HEK293T (cell line): ENCODE measurements around the gene ARHGAP6.

Source experiments
- CTCF ChIA-PET: fragments of 350-600 bp; formaldehyde crosslinking; extraction: SDS; loops from one replicate; lab custom pipeline; 2021; ENCODE audit warnings: antibody characterized with exemption, inconsistent platforms; lab: Yijun Ruan, JAX
- POLR2A ChIA-PET: fragments of 350-600 bp; formaldehyde crosslinking; extraction: SDS; loops from one replicate; lab custom pipeline; 2020; ENCODE audit warnings: antibody characterized with exemption, inconsistent platforms; lab: Yijun Ruan, JAX
- DNase-seq: peaks from one replicate; pipeline ENCODE4 v3.0.0; 2012; ENCODE audit warnings: mixed read lengths; ENCODE audit errors: extremely low spot score
- ARNT ChIP-seq: fragments of 450-650 bp; IDR thresholded peaks from 2 replicates; pipeline ENCODE4 v1.6.1; 2017; ENCODE audit warnings: mild to moderate bottlenecking
- BHLHE40 ChIP-seq: fragments of 450-650 bp; IDR thresholded peaks from 2 replicates; pipeline ENCODE4 v1.6.1; 2016; ENCODE audit warnings: mild to moderate bottlenecking, moderate library complexity, borderline replicate concordance
- CTBP1 ChIP-seq: fragments of 450-650 bp; IDR thresholded peaks from 2 replicates; pipeline ENCODE4 v1.6.1; 2016; ENCODE audit warnings: borderline replicate concordance
- ELF4 ChIP-seq: fragments of 450-650 bp; IDR thresholded peaks from 2 replicates; pipeline ENCODE4 v1.6.1; 2017; ENCODE audit warnings: antibody characterized with exemption
- FOXA1 ChIP-seq: fragments of 450-650 bp; IDR thresholded peaks from 2 replicates; pipeline ENCODE4 v1.6.1; 2016; ENCODE audit warnings: mild to moderate bottlenecking
- FOXK2 ChIP-seq: fragments of 450-650 bp; IDR thresholded peaks from 2 replicates; pipeline ENCODE4 v1.6.1; 2016; ENCODE audit warnings: mild to moderate bottlenecking
- FOXM1 ChIP-seq: fragments of 450-650 bp; IDR thresholded peaks from 2 replicates; pipeline ENCODE4 v1.6.1; 2017; ENCODE audit warnings: mild to moderate bottlenecking, borderline replicate concordance
- HDGF ChIP-seq: fragments of 450-650 bp; IDR thresholded peaks from 2 replicates; pipeline ENCODE4 v1.6.1; 2017; ENCODE audit warnings: antibody characterized with exemption, borderline replicate concordance
- L3MBTL2 ChIP-seq: fragments of 450-650 bp; conservative IDR thresholded peaks from 2 replicates; pipeline ENCODE4 v1.6.1; 2016; ENCODE audit warnings: mild to moderate bottlenecking
- LEF1 ChIP-seq: fragments of 450-650 bp; IDR thresholded peaks from 2 replicates; pipeline ENCODE4 v1.6.1; 2017; ENCODE audit warnings: mild to moderate bottlenecking, borderline replicate concordance
- NFRKB ChIP-seq: fragments of 450-650 bp; IDR thresholded peaks from 2 replicates; pipeline ENCODE4 v1.6.1; 2016; ENCODE audit warnings: mild to moderate bottlenecking, moderate library complexity
- SP1 ChIP-seq: fragments of 450-650 bp; IDR thresholded peaks from 2 replicates; pipeline ENCODE4 v1.6.1; 2017
- SUZ12 ChIP-seq: fragments of 450-650 bp; IDR thresholded peaks from 2 replicates; pipeline ENCODE4 v1.6.1; 2016; ENCODE audit warnings: mild to moderate bottlenecking
- TARDBP ChIP-seq: fragments of 450-650 bp; IDR thresholded peaks from 2 replicates; pipeline ENCODE4 v1.6.1; 2016
- ZNF384 ChIP-seq: fragments of 450-650 bp; IDR thresholded peaks from 2 replicates; pipeline ENCODE4 v1.6.1; 2016
- TF ChIP-seq, protein P1 (sequence below): fragments of 450-650 bp; IDR thresholded peaks from 2 replicates; pipeline ENCODE4 v1.6.1; 2016

ARHGAP6 gene

DNA sequence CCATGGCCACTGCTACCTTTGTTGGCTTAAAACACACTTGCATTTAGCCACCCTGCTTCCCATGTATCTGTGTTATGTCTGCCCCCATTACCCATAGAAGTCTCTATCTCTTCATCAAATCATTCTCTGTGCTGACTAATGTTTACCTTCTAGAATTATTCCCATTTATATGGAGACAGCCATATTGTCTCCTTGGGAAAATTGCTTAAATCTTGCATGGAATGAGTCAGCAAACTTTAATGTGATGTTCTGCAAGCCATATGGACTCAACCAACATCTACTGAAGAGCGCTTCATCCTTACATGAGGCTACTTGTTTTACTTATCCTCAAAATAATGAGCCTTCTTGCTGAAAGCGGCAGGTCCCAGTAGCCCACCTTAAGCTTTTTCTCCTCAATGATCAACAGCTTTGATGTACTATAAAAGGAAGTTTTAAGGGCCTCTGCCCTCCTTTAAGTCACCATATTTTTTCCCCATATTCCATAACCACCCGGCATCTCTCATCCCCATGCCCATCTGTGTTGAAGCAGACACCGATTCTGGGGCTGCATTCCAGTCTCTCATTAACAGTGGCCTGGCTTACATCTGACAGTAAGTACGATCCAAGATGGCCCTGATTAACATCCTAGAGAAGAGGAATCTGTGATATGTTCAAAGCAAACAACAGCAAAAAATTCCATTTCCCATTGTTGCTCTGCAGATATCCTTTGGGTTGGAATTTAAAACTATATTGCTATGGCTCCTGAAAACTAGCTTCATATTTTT is 130.4 kb downstream of the ARHGAP6 start:
- no peak for DNase-seq
- POLR2A ChIA-PET = no interaction called here
- TF ChIP-seq HDGF (no peak), FOXM1 (no peak), NFRKB (no peak), SP1 (no peak), TARDBP (no peak), SUZ12 (no peak), FOXA1 (no peak), ARNT (no peak), ELF4 (no peak), FOXK2 (no peak), CTBP1 (no peak), LEF1 (no peak), BHLHE40 (no peak), ZNF384 (no peak), L3MBTL2 (no peak)
- TF ChIP-seq, protein P1, sequence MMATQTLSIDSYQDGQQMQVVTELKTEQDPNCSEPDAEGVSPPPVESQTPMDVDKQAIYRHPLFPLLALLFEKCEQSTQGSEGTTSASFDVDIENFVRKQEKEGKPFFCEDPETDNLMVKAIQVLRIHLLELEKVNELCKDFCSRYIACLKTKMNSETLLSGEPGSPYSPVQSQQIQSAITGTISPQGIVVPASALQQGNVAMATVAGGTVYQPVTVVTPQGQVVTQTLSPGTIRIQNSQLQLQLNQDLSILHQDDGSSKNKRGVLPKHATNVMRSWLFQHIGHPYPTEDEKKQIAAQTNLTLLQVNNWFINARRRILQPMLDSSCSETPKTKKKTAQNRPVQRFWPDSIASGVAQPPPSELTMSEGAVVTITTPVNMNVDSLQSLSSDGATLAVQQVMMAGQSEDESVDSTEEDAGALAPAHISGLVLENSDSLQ = no peak
- CTCF ChIA-PET = no interaction called here

DNA sequence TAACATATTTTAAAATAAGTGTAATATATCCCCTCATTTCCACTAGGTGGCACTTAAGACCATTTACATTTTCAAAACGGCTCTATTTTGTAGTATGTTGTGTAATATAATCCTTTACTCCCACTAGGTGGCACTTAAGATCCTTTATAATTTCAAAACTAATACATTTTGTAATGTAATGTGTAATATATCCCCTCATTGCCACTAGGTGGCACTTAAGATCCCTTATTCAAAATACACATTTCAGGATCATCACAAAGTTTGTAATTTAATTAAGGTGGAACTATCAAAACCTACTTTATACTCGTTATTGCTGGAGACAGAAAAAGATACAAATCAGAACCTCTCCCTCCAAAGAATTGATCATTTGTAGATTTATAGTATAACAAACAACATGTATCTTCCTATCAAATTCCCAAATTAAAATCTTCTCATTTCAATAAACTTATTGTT is 132.5 kb downstream of the ARHGAP6 start:
- peak; percentile 35 for DNase-seq
- ChIA-PET CTCF (no interaction called here), POLR2A (no interaction called here)
- no peak for TF ChIP-seq ELF4
- TF ChIP-seq SUZ12 = no peak
- no peak for TF ChIP-seq ZNF384
- TF ChIP-seq L3MBTL2 = no peak
- TF ChIP-seq HDGF = no peak
- no peak for TF ChIP-seq NFRKB
- TF ChIP-seq FOXK2 = no peak
- TF ChIP-seq SP1 = no peak
- no peak for TF ChIP-seq FOXA1
- TF ChIP-seq BHLHE40 = no peak

DNA sequence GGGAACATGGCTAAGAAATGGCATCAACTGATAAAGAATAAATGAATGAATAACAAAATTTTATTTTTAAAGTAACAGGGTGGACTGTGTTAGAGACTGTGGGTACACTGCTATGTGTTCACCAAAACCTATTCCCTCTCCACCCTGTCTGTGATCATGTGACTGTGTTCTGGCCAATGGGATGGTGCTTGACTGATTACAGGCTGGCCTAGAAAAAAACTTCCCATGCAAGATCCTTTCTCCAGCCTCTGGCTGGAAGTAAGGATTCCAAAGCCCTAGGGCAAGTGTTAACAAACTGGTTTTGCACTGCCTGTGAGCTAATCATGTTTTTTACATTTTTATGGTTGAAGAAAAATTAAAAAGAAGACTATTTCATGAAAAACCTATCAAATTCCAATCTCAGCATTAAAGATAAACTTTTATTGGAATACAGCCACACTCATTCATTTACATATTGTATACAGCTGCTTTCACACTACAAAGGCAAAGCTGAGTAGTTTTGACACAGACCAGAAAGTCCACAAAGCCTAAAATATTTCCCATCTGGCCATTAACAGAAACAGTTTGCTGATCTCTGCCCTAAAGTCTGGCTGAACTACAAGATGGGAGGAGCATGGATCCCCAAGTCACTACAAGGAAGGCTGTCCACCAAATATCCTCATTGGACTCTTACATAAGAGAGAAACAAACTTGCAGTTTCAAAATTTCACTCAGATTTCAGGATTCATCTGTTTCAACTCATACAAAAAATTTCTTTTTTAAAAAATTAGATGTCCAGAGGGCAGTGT is 133.2 kb downstream of the ARHGAP6 start:
- DNase-seq = no peak
- CTCF ChIA-PET = interaction anchor here (0.6 kb wide), 1 partner anchor 191 kb away, joined by 3 read pairs; no protein-coding TSS in a partner anchor
- POLR2A ChIA-PET = no interaction called here
- no peak for TF ChIP-seq SP1
- TF ChIP-seq ARNT = no peak
- no peak for TF ChIP-seq FOXM1

DNA sequence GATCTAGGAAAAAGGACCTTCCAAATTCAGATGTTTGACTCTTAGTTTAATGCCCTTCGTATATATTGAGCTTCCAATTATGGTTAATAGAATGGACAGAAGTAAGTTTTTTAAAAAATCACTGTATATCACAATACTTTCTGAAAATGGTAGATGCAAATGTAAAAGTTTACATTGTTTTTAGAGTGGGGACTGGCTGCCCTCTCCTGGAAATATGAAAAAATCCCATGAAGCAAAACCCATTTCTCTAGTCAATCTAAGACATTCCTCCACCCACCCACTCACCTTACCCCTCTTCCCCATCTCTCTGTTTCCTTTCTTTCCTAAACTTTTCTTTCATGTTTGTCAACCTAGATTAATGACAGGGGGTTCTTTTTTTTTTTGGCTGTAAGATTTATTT is 134.5 kb downstream of the ARHGAP6 start:
- no peak for DNase-seq
- no peak for TF ChIP-seq SUZ12
- no peak for TF ChIP-seq L3MBTL2
- no peak for TF ChIP-seq SP1
- TF ChIP-seq TARDBP = no peak
- TF ChIP-seq ELF4 = no peak
- no peak for TF ChIP-seq ZNF384
- no peak for TF ChIP-seq FOXA1
- no peak for TF ChIP-seq BHLHE40
- TF ChIP-seq NFRKB = no peak
- TF ChIP-seq FOXK2 = no peak
- TF ChIP-seq CTBP1 = no peak
- no peak for TF ChIP-seq FOXM1
- no peak for TF ChIP-seq HDGF
- TF ChIP-seq ARNT = no peak
- TF ChIP-seq, protein P1 = no peak
- no peak for TF ChIP-seq LEF1
- ChIA-PET CTCF (interaction anchor here (1.2 kb wide), 1 partner anchor 256 kb away, joined by 4 read pairs; no protein-coding TSS in a partner anchor), POLR2A (no interaction called here)

DNA sequence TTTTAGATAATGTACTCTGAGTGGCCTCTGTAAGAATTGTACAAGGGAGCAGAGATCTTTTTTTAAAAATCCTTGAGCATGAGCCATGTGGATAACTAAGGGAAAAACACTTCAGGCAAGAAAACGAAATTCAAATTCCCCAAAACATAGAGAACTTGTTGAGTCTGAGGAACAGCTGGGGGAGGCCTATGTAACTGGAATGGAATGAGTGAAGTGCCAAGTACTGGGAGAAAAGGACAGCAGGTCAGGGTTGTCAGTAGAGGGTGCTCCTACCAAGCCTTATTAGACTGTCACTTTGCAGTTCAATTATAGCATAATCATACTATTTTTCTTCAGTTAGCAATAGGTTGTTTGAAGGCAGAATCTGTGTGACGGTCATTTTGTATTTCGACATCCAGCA is 135.1 kb downstream of the ARHGAP6 start:
- ChIA-PET POLR2A (no interaction called here), CTCF (interaction anchor here (1.2 kb wide), 1 partner anchor 257 kb away, joined by 4 read pairs; no protein-coding TSS in a partner anchor)
- DNase-seq = no peak
- no peak for TF ChIP-seq ZNF384
- TF ChIP-seq BHLHE40 = no peak
- no peak for TF ChIP-seq FOXM1
- TF ChIP-seq NFRKB = no peak
- no peak for TF ChIP-seq SUZ12
- no peak for TF ChIP-seq ELF4
- TF ChIP-seq SP1 = no peak
- no peak for TF ChIP-seq LEF1
- TF ChIP-seq HDGF = no peak
- TF ChIP-seq FOXK2 = no peak
- TF ChIP-seq L3MBTL2 = no peak
- TF ChIP-seq, protein P1 = no peak
- no peak for TF ChIP-seq ARNT
- no peak for TF ChIP-seq CTBP1
- no peak for TF ChIP-seq TARDBP
